Gastroesophageal sphincter (tissue), 3 donors: Measurements from ENCODE around the gene SLC25A53.
"Not testable (repeated sequence)": the region's sequence is repeated elsewhere in the genome, so short reads cannot be mapped to it uniquely, and the experiment has no call there.

ENCODE experiments used
- EP300 ChIP-seq: sonication (generic); formaldehyde crosslinking; IDR thresholded peaks from one replicate; pipeline ENCODE4 v1.6.1; 2017; ENCODE audit warnings: antibody characterized with exemption, mild to moderate bottlenecking
- POLR2A ChIP-seq, 2 donors: fragments of 450-650 bp; IDR thresholded peaks; one replicate each; pipeline ENCODE4 v1.6.1; 2017; ENCODE audit warnings: antibody characterized with exemption in 2 of 2, mild to moderate bottlenecking in 2 of 2, moderate library complexity in 1 of 2
- POLR2AphosphoS5 ChIP-seq: sonication (generic); formaldehyde crosslinking; IDR thresholded peaks from one replicate; pipeline ENCODE4 v1.6.1; 2017; ENCODE audit warnings: antibody characterized with exemption
- TF ChIP-seq, protein P1 (sequence below), 4 experiments: fragments of 200-600 bp in 2 of 4; fragments of 450-650 bp in 2 of 4; sonication (generic) in 1 of 4; IDR thresholded peaks; one replicate each; pipeline ENCODE4 v1.5.1; 2017 to 2019; ENCODE audit warnings: antibody characterized with exemption in 4 of 4, mild to moderate bottlenecking in 2 of 4, moderate library complexity in 2 of 4

DNA sequence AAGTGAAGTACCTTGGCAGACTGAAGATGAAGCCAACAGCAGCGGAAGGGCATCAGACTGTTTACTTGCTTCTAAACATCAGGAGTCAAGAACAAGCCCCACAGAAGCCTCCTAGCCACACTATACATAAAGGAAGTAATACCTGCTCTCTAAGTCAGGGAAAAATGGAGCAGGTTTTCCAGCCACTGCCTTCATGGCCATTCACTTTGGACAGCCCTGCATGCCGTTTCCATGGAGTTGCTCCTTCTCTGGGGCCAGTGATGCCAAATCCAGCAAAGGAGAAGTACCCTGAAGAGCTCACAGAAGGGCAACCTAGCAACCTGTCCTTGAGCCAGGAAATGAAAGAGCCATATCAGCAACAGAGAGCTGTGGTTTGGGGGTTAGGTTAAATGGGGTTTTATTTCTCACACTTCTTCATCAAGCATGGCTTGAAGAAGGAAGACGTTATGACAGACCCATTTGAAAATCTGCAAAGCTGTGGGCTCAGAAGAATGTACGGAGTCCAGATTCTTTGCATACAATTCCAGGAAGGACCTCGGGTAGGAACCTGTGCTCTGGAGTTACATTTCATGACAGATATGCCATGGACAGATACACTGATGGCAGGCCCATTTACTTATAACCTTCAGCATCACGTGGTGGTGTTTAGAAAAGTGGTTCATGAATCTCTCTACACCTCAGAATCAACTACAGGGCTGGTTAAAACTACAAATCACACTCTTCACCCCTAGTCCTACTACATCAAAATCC, 46.1 kb downstream of the SLC25A53 start:
- TF ChIP-seq, protein P1, sequence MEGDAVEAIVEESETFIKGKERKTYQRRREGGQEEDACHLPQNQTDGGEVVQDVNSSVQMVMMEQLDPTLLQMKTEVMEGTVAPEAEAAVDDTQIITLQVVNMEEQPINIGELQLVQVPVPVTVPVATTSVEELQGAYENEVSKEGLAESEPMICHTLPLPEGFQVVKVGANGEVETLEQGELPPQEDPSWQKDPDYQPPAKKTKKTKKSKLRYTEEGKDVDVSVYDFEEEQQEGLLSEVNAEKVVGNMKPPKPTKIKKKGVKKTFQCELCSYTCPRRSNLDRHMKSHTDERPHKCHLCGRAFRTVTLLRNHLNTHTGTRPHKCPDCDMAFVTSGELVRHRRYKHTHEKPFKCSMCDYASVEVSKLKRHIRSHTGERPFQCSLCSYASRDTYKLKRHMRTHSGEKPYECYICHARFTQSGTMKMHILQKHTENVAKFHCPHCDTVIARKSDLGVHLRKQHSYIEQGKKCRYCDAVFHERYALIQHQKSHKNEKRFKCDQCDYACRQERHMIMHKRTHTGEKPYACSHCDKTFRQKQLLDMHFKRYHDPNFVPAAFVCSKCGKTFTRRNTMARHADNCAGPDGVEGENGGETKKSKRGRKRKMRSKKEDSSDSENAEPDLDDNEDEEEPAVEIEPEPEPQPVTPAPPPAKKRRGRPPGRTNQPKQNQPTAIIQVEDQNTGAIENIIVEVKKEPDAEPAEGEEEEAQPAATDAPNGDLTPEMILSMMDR (IDR thresholded peaks at IDR 0.05), result not testable (repeated sequence)
- TF ChIP-seq POLR2A (IDR thresholded peaks at IDR 0.05); EP300; POLR2AphosphoS5: not testable (repeated sequence)
